LHCN-M2 (cell line): Measurements from ENCODE around the gene MRPS15. TPM values are rescaled to one million over a fixed set of nuclear protein-coding genes. Genes with fewer than 3 reads are reported as not detected.
"Not testable (repeated sequence)": the region's sequence is repeated elsewhere in the genome, so short reads cannot be mapped to it uniquely, and the experiment has no call there.

ENCODE experiments used
- DNase-seq: peaks from one replicate; pipeline ENCODE4 v3.0.0-alpha.2; 2012; ENCODE audit warnings: low read depth
- polyA plus RNA-seq: library from polyadenylated mRNA; unstranded; fragments of >200 nt; gene quantifications from one replicate; pipeline ENCODE4 v1.2.1, GENCODE V29; 2012; ENCODE audit warnings: missing spikeins
- total RNA-seq: library from RNA; depleted of rRNA; stranded (reverse); fragments of >200 nt; gene quantifications from 2 replicates; pipeline ENCODE4 v1.2.3, GENCODE V29; 2014; rRNA removed

The MRPS15 gene
- 78.9 and 80.3 TPM in 2 replicates for total RNA-seq
- 94.0 TPM for polyA plus RNA-seq

GRCh38 chr1:36463803-36464604, at the start of gene MRPS15:
TSS of gene MRPS15 (minus strand) at chr1:36464384. CDS start at chr1:36464275, 109 bp downstream.
- peak; percentile 94 for DNase-seq

GRCh38 chr1:36512842-36513241, 48.7 kb upstream of the MRPS15 start:
- DNase-seq = no peak

- DNase-seq = peak; percentile 60
Measured at GRCh38 chr1:36511804-36512798, 47.9 kb upstream of the MRPS15 start.

GRCh38 chr1:36511220-36511619, 47.0 kb upstream of the MRPS15 start:
- DNase-seq = not testable (repeated sequence)

GRCh38 chr1:36510418-36510817, 46.2 kb upstream of the MRPS15 start:
- no peak for DNase-seq

GRCh38 chr1:36508257-36508656, 44.1 kb upstream of the MRPS15 start:
- DNase-seq = no peak

- no peak for DNase-seq
Measured at GRCh38 chr1:36506276-36506920, 42.2 kb upstream of the MRPS15 start.

GRCh38 chr1:36503733-36504132, 39.5 kb upstream of the MRPS15 start:
- DNase-seq = no peak

- DNase-seq = no peak
Measured at GRCh38 chr1:36503159-36503558, 39.0 kb upstream of the MRPS15 start.

GRCh38 chr1:36502616-36503015, 38.4 kb upstream of the MRPS15 start:
- no peak for DNase-seq

GRCh38 chr1:36501911-36502310, 37.7 kb upstream of the MRPS15 start:
- not testable (repeated sequence) for DNase-seq

- DNase-seq = no peak
Measured at GRCh38 chr1:36497207-36497606, 33.0 kb upstream of the MRPS15 start.

GRCh38 chr1:36494971-36495370, 30.8 kb upstream of the MRPS15 start:
- no peak for DNase-seq

- DNase-seq = no peak
Measured at GRCh38 chr1:36493524-36493923, 29.3 kb upstream of the MRPS15 start.

GRCh38 chr1:36492491-36492890, 28.3 kb upstream of the MRPS15 start:
- DNase-seq = no peak

GRCh38 chr1:36489258-36490051, 25.3 kb upstream of the MRPS15 start:
- DNase-seq = not testable (repeated sequence)

- DNase-seq = no peak
Measured at GRCh38 chr1:36487906-36488305, 23.7 kb upstream of the MRPS15 start.

- DNase-seq = not testable (repeated sequence)
Measured at GRCh38 chr1:36487336-36487725, 23.1 kb upstream of the MRPS15 start.

- no peak for DNase-seq
Measured at GRCh38 chr1:36486439-36487335, 22.5 kb upstream of the MRPS15 start.

GRCh38 chr1:36486093-36486438, 21.9 kb upstream of the MRPS15 start:
- DNase-seq = no peak
